Endodermal cell (in vitro differentiated cells): ENCODE data around the gene GEMIN5. TPM values are rescaled to one million over a fixed set of nuclear protein-coding genes. Genes with fewer than 3 reads are reported as not detected.

Experiments used
- DNase-seq: peaks from one replicate; pipeline ENCODE4 v3.0.0-alpha.2; 2017
- H3K27ac ChIP-seq: 2 replicates; pipeline ENCODE4 v1.5.1; 2013; ENCODE audit warnings: mild to moderate bottlenecking, low read depth, low read length, moderate library complexity
- H3K27me3 ChIP-seq: 2 replicates; pipeline ENCODE4 v1.6.1; 2013; ENCODE audit warnings: mild to moderate bottlenecking, low read length, moderate library complexity; ENCODE audit not compliant: insufficient read depth, control insufficient read depth, poor library complexity, severe bottlenecking
- H3K36me3 ChIP-seq: 2 replicates; pipeline ENCODE4 v1.7.0; 2013; ENCODE audit warnings: mild to moderate bottlenecking, low read length, moderate library complexity; ENCODE audit not compliant: control insufficient read depth, insufficient read depth
- H3K4me1 ChIP-seq: one replicate; pipeline ENCODE4 v1.7.0; 2013; ENCODE audit warnings: low read length; ENCODE audit not compliant: control insufficient read depth, insufficient read depth
- H3K4me3 ChIP-seq: 2 replicates; pipeline ENCODE4 v1.5.1; 2013; ENCODE audit warnings: mild to moderate bottlenecking, low read length, moderate library complexity
- H3K9ac ChIP-seq: 2 replicates; pipeline ENCODE4 v1.6.1; 2013; ENCODE audit warnings: mild to moderate bottlenecking, low read length, moderate library complexity; ENCODE audit not compliant: poor library complexity, severe bottlenecking; ENCODE audit errors: extremely low read depth
- H3K9me3 ChIP-seq: 2 replicates; pipeline ENCODE4 v1.6.1; 2013; ENCODE audit warnings: mild to moderate bottlenecking, low read length, moderate library complexity; ENCODE audit not compliant: control insufficient read depth
- H3K27ac Mint-ChIP-seq: 2 replicates; pipeline ENCODE4 v1.8.0; 2020; ENCODE audit warnings: mixed read lengths
- H3K27me3 Mint-ChIP-seq: 2 replicates; pipeline ENCODE4 v1.8.0; 2021; ENCODE audit warnings: mild to moderate bottlenecking, mixed read lengths; ENCODE audit not compliant: insufficient read depth
- H3K36me3 Mint-ChIP-seq: 2 replicates; pipeline ENCODE4 v1.8.0; 2020; ENCODE audit warnings: low read depth, mixed read lengths
- H3K4me1 Mint-ChIP-seq: 2 replicates; pipeline ENCODE4 v1.8.0; 2020; ENCODE audit warnings: mixed read lengths
- H3K4me3 Mint-ChIP-seq: 2 replicates; pipeline ENCODE4 v1.8.0; 2020; ENCODE audit warnings: mild to moderate bottlenecking, moderate library complexity, mixed read lengths
- H3K9me3 Mint-ChIP-seq: 2 replicates; pipeline ENCODE4 v1.8.0; 2020; ENCODE audit warnings: mild to moderate bottlenecking, mixed read lengths
- WGBS, 2 experiments: methylation state at CpG; one replicate each; pipeline versions ENCODE4 v1.1.5 to v1.1.7; 2013; ENCODE audit warnings: missing lambda C conversion rate in 2 of 2, mixed read lengths in 1 of 2; ENCODE audit not compliant: insufficient coverage in 1 of 2, insufficient read length in 1 of 2; 5-methylcytosine and 5-hydroxymethylcytosine counted together
- total RNA-seq, 2 donors: library from RNA; stranded (reverse); fragmentation: NEBNext Ultra II Directional in 1 of 2; extraction: Animal tissue kit (Norgen Biotek cat#: 25700) in 1 of 2; gene quantifications; 2 replicates in 1 of 2; 3 replicates in 1 of 2; pipeline ENCODE4 v1.2.1, GENCODE V29; 2021
- TF ChIP-seq, protein P1 (sequence below): fragments of 200-600 bp; sonication (generic); conservative IDR thresholded peaks from 2 replicates; pipeline ENCODE4 v1.5.0; 2021; ENCODE audit warnings: antibody characterized with exemption, mild to moderate bottlenecking

GEMIN5 gene
- total RNA-seq, 2 donors from 2014 or later: 25.6 to 26.4 TPM

DNA sequence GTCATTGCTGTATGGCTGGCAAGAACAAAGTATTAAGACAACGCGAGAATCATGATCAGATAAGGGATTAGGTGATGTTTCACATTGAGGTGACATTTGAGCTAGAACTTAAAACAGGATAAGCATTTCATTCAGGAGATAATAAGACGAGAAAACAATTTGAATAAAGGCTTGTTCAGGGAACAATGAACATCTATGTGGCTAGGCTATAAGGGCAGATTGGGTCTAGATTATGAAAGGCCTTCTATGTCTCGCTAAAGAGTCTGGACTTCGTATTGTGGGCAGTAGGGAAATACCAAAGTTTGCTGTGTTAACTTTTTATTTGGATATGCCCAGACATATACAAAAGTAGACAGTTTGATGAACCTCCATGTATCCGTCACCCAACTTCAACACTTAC lies 9.8 kb upstream of the GEMIN5 start:
- peak overlapping the region; percentile 31 for H3K4me3 ChIP-seq
- TF ChIP-seq, protein P1, sequence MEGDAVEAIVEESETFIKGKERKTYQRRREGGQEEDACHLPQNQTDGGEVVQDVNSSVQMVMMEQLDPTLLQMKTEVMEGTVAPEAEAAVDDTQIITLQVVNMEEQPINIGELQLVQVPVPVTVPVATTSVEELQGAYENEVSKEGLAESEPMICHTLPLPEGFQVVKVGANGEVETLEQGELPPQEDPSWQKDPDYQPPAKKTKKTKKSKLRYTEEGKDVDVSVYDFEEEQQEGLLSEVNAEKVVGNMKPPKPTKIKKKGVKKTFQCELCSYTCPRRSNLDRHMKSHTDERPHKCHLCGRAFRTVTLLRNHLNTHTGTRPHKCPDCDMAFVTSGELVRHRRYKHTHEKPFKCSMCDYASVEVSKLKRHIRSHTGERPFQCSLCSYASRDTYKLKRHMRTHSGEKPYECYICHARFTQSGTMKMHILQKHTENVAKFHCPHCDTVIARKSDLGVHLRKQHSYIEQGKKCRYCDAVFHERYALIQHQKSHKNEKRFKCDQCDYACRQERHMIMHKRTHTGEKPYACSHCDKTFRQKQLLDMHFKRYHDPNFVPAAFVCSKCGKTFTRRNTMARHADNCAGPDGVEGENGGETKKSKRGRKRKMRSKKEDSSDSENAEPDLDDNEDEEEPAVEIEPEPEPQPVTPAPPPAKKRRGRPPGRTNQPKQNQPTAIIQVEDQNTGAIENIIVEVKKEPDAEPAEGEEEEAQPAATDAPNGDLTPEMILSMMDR: no peak
- no peak overlapping the region for H3K27ac ChIP-seq
- no peak overlapping the region for H3K4me3 Mint-ChIP-seq
- no peaks in the 10 kb centered on the region for H3K27me3 Mint-ChIP-seq
- H3K36me3 Mint-ChIP-seq: peaks cover 16% of the 10 kb centered on the region
- H3K9ac ChIP-seq: no peak overlapping the region
- H3K9me3 Mint-ChIP-seq: no peaks in the 10 kb centered on the region
- H3K9me3 ChIP-seq: peaks cover 2% of the 10 kb centered on the region
- peaks cover 13% of the 10 kb centered on the region for H3K4me1 ChIP-seq
- peaks cover 68% of the 10 kb centered on the region for H3K36me3 ChIP-seq
- WGBS, 2 experiments: 97% methylated on average over 5 to 6 of the region's 6 CpGs
- DNase-seq: no peak
- no peaks in the 10 kb centered on the region for H3K27me3 ChIP-seq
- H3K27ac Mint-ChIP-seq: no peak overlapping the region
- peaks cover 21% of the 10 kb centered on the region for H3K4me1 Mint-ChIP-seq

DNA sequence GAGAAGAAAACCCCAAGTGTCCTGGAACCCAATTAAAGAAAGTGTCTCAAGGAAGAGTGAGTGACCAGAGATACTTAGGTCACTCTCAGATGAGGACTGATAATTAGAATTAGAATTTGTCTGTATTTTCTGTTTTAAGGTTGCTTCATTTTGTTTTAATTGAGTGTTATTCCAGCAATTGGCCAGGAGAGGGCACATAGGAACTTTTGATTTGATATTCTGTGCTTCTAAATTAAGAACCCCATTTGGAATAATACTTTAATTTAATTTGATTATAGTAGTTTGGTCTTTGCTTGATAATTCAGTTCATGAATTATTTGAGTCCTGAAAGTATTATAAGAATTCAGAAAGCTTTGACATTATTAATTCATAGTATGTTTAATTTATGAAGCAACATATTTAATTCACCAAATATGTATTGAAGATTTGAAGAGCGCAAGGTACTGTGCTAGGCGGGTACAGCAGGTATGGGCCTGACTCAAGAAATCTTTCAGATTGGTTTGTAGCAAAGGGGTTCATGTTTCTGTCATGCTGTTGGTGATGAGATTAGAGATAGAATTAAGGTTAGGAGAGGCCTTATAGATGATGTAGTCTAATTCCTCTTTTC lies 7.8 kb upstream of the GEMIN5 start:
- no peak overlapping the region for H3K9ac ChIP-seq
- no peaks in the 10 kb centered on the region for H3K27me3 ChIP-seq
- Mint-ChIP-seq H3K27me3 (no peaks in the 10 kb centered on the region), H3K4me3 (no peak overlapping the region), H3K4me1 (peaks cover 25% of the 10 kb centered on the region), H3K27ac (no peak overlapping the region), H3K36me3 (peaks cover 5% of the 10 kb centered on the region), H3K9me3 (no peaks in the 10 kb centered on the region)
- peaks cover 13% of the 10 kb centered on the region for H3K4me1 ChIP-seq
- TF ChIP-seq, protein P1: peak; percentile 86
- peaks cover 59% of the 10 kb centered on the region for H3K36me3 ChIP-seq
- H3K4me3 ChIP-seq: peak overlapping the region; percentile 74
- no peaks in the 10 kb centered on the region for H3K9me3 ChIP-seq
- H3K27ac ChIP-seq: no peak overlapping the region
- DNase-seq: no peak
- 88% methylated on average over 2 of the region's 2 CpGs; no CpG with 5 or more reads in 1 of the 2 experiments for WGBS, 2 experiments

DNA sequence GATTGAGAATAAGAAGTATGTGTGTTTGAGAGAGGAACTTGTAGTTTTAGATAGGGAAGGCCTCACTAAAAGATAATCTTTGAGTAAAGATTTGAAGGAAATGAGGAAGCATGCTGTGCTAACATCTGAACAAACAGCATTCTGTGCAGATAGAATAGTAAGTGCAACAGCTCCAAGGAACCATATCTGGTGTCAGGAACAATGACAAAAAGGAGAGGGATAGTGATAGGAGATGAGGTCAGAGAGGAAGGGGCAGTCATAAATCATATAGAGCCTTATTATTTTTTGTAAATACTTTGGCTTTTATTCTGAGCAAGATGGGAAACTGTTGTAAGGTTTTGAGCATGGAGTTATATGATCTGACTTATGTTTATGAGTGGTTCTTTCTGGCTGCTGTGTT lies 6.7 kb upstream of the GEMIN5 start:
- TF ChIP-seq, protein P1: no peak
- Mint-ChIP-seq H3K9me3 (no peaks in the 10 kb centered on the region), H3K4me3 (no peak overlapping the region), H3K27me3 (no peaks in the 10 kb centered on the region), H3K27ac (no peak overlapping the region), H3K36me3 (peaks cover 5% of the 10 kb centered on the region), H3K4me1 (peaks cover 24% of the 10 kb centered on the region)
- H3K9ac ChIP-seq: no peak overlapping the region
- H3K27me3 ChIP-seq: no peaks in the 10 kb centered on the region
- no peak for DNase-seq
- H3K27ac ChIP-seq: no peak overlapping the region
- peak overlapping the region; percentile 74 for H3K4me3 ChIP-seq
- peaks cover 13% of the 10 kb centered on the region for H3K4me1 ChIP-seq
- no peaks in the 10 kb centered on the region for H3K9me3 ChIP-seq
- H3K36me3 ChIP-seq: peaks cover 49% of the 10 kb centered on the region
